Right renal cortex interstitium (tissue), 3 donors: Measurements from ENCODE around the gene RAD23B. TPM values are rescaled to one million over a fixed set of nuclear protein-coding genes. Genes with fewer than 3 reads are reported as not detected.

Experiments
- DNase-seq, 3 donors: peaks; one replicate each; pipeline ENCODE4 v3.0.0-alpha.2; 2013; ENCODE audit warnings: low read depth in 3 of 3, low spot score in 2 of 3
- polyA plus RNA-seq, 3 donors: library from polyadenylated mRNA; unstranded; fragments of 120-200 nt; gene quantifications; one replicate each; pipeline ENCODE4 v1.2.1, GENCODE V29; 2013; ENCODE audit not compliant: insufficient read length in 3 of 3

The RAD23B gene
- polyA plus RNA-seq, 3 donors, result 143 to 164 (median 148) TPM

- DNase-seq, result no peak
These were observed 84.8 kb downstream of the RAD23B start for GRCh38 chr9:107367727-107368502.

GRCh38 chr9:107368696-107369095 lies 85.6 kb downstream of the RAD23B start:
- no peak for DNase-seq

GRCh38 chr9:107373809-107374208 lies 90.7 kb downstream of the RAD23B start:
- no peak for DNase-seq

GRCh38 chr9:107375001-107375400 lies 91.9 kb downstream of the RAD23B start:
- DNase-seq, result no peak

- no peak for DNase-seq
These were observed 92.7 kb downstream of the RAD23B start for GRCh38 chr9:107375651-107376369.

GRCh38 chr9:107378006-107378405 lies 94.9 kb downstream of the RAD23B start:
- no peak for DNase-seq

Other genes starting within 250 kb of the RAD23B start
- 1 to 10 TPM; 6.4 to 7.0 (median 6.6) TPM for gene KLF4, start 206.5 kb downstream of the RAD23B start, polyA plus RNA-seq